OCI-LY7 (cell line): ENCODE measurements around the gene CAVIN3. TPM values are rescaled to one million over a fixed set of nuclear protein-coding genes. Genes with fewer than 3 reads are reported as not detected.

Experiments
- Bru-seq: library from RNA; stranded (reverse); fragments of 400-500 nt; gene quantifications from one replicate; lab custom pipeline; 2021; lab: Mats Ljungman, UMichigan
- BruChase-seq, 2 experiments: library from RNA; stranded (reverse); fragments of 400-500 nt; gene quantifications; one replicate each; lab custom pipeline; 2021; lab: Mats Ljungman, UMichigan
- BruUV-seq: library from RNA; stranded (reverse); fragments of 400-500 nt; replicated peaks from 2 replicates; lab custom pipeline; 2021; lab: Mats Ljungman, UMichigan
- CTCF ChIA-PET: fragments of 300-600 bp; sonication (Branson Sonifier 250); formaldehyde crosslinking; loops from one replicate; lab custom pipeline; 2022; ENCODE audit warnings: antibody characterized with exemption; ENCODE audit not compliant: unreplicated experiment; lab: Charles Lee
- POLR2A ChIA-PET: fragments of 300-600 bp; sonication (Branson Sonifier 250); formaldehyde crosslinking; loops from one replicate; lab custom pipeline; 2022; ENCODE audit warnings: antibody characterized with exemption; lab: Charles Lee
- DNase-seq: peaks from one replicate; pipeline ENCODE4 v3.0.0-alpha.2; 2015; ENCODE audit warnings: low spot score
- H2AFZ ChIP-seq: fragments of 200-600 bp; sonication (generic), shearing (Covaris generic); 2 replicates; pipeline ENCODE4 v1.6.1; 2014; ENCODE audit warnings: mild to moderate bottlenecking, antibody characterized with exemption, low read length, moderate library complexity
- H3K27ac ChIP-seq: fragments of 200-600 bp; sonication (generic); 2 replicates; pipeline ENCODE4 v1.5.1; 2014; ENCODE audit warnings: mixed run types, low read depth, mild to moderate bottlenecking, moderate library complexity, low read length, inconsistent platforms; ENCODE audit not compliant: poor library complexity, severe bottlenecking
- H3K36me3 ChIP-seq: fragments of 200-600 bp; sonication (generic); 2 replicates; pipeline ENCODE4 v1.6.1; 2014; ENCODE audit warnings: mild to moderate bottlenecking, antibody characterized with exemption, low read length, moderate library complexity, mixed read lengths; ENCODE audit not compliant: insufficient read depth
- H3K4me1 ChIP-seq: fragments of 200-600 bp; sonication (generic); 2 replicates; pipeline ENCODE4 v1.5.1; 2014; ENCODE audit warnings: mild to moderate bottlenecking, low read length; ENCODE audit not compliant: insufficient read depth, poor library complexity, severe bottlenecking
- H3K4me2 ChIP-seq: fragments of 200-600 bp; sonication (generic); 2 replicates; pipeline ENCODE4 v1.6.1; 2014; ENCODE audit warnings: mild to moderate bottlenecking, low read length
- H3K4me3 ChIP-seq: fragments of 200-600 bp; sonication (generic); 2 replicates; pipeline ENCODE4 v1.5.1; 2014; ENCODE audit warnings: mild to moderate bottlenecking, low read depth, low read length; ENCODE audit not compliant: poor library complexity, severe bottlenecking
- H3K79me2 ChIP-seq: fragments of 200-600 bp; sonication (generic); 2 replicates; pipeline ENCODE4 v1.6.1; 2016; ENCODE audit warnings: low read depth, mild to moderate bottlenecking, low read length, moderate library complexity, mixed read lengths; ENCODE audit not compliant: insufficient read depth
- H3K9me2 ChIP-seq: fragments of 200-600 bp; sonication (generic); 2 replicates; pipeline ENCODE4 v1.6.1; 2016; ENCODE audit warnings: mild to moderate bottlenecking, low read length, mixed read lengths; ENCODE audit not compliant: insufficient read depth
- H3K9me3 ChIP-seq: fragments of 200-600 bp; sonication (generic); 2 replicates; pipeline ENCODE4 v1.6.1; 2014; ENCODE audit warnings: mild to moderate bottlenecking, mixed run types, low read length, mixed read lengths
- H4K20me1 ChIP-seq: fragments of 200-600 bp; sonication (generic); 2 replicates; pipeline ENCODE4 v1.6.1; 2014; ENCODE audit warnings: mild to moderate bottlenecking, antibody characterized with exemption, low read length, moderate library complexity, mixed read lengths; ENCODE audit not compliant: insufficient read depth
- CTCF ChIP-seq: fragments of 200-600 bp; sonication (generic); conservative IDR thresholded peaks from 2 replicates; pipeline ENCODE4 v1.5.1; 2014; ENCODE audit warnings: mild to moderate bottlenecking, antibody characterized with exemption, low read length, moderate library complexity, mixed read lengths
- EZH2phosphoT487 ChIP-seq: fragments of 200-600 bp; sonication (generic); IDR thresholded peaks from 2 replicates; pipeline ENCODE4 v1.6.1; 2018; ENCODE audit warnings: low read depth, borderline replicate concordance, mild to moderate bottlenecking, mixed run types, antibody characterized with exemption, low read length, moderate library complexity, mixed read lengths
- intact Hi-C: fragments of 100-400 bp; cut with micrococcal nuclease; formaldehyde crosslinking; loops from one replicate; pipeline ENCODE4 v1.10.0; 2022; ENCODE audit not compliant: unreplicated experiment
- long read RNA-seq: library from polyadenylated mRNA; stranded (forward); transcript quantifications from one replicate; pipeline ENCODE4 v2.0.0, GENCODE V29; 2022
- total RNA-seq, 2 experiments: library from RNA; depleted of rRNA in 1 of 2; stranded (reverse); fragments of >200 nt in 1 of 2; shearing (Covaris generic) in 1 of 2; gene quantifications; 2 replicates each; pipeline ENCODE4 v1.2.3, GENCODE V29; 2014 to 2022

Gene CAVIN3
- not detected in 2 replicates for total RNA-seq (2014; rRNA removed; shearing (Covaris generic))
- total RNA-seq (2022) = not detected in 2 replicates
- not detected for Bru-seq, nascent RNA
- BruChase-seq, experiment 1, labeled RNA remaining after a 6-hour chase = percentile 19 among the genes with signal in this experiment
- BruChase-seq, experiment 2, labeled RNA remaining after a 2-hour chase = not detected
- long read RNA-seq = 0 reads

GRCh38 chr11:6320411-6321155 is at the start of gene CAVIN3:
TSS of gene CAVIN3 (minus strand) at chr11:6320501. CDS start at chr11:6320476, 25 bp downstream.
- Histone ChIP-seq H3K27ac (no peak within 1 kb of the TSS), H3K4me3 (no peak within 1 kb of the TSS), H3K36me3 (no peaks in the 10 kb centered on the region), H4K20me1 (no peaks in the 10 kb centered on the region), H3K9me3 (no peaks in the 10 kb centered on the region), H3K4me2 (no peak within 1 kb of the TSS), H3K79me2 (no peaks in the 10 kb centered on the region), H3K9me2 (no peaks in the 10 kb centered on the region), H3K4me1 (no peaks in the 10 kb centered on the region), H2AFZ (no peak within 1 kb of the TSS)
- DNase-seq = no peak
- intact Hi-C loops = no loop called here
- ChIA-PET CTCF (no interaction called here), POLR2A (interaction anchor here (0.6 kb wide), 1 partner anchor 78 kb away, joined by 3 read pairs; no protein-coding TSS in a partner anchor)
- no peak for TF ChIP-seq CTCF
- TF ChIP-seq EZH2phosphoT487 = no peak
- no TSS peak for BruUV-seq

GRCh38 chr11:6365659-6366058 is 45.4 kb upstream of the CAVIN3 start:
- Histone ChIP-seq H3K79me2 (no peaks in the 10 kb centered on the region), H3K4me3 (no peak overlapping the region), H3K36me3 (no peaks in the 10 kb centered on the region), H4K20me1 (no peaks in the 10 kb centered on the region), H3K9me3 (no peaks in the 10 kb centered on the region), H3K9me2 (no peaks in the 10 kb centered on the region), H2AFZ (no peak overlapping the region), H3K4me1 (no peaks in the 10 kb centered on the region), H3K4me2 (no peak overlapping the region), H3K27ac (no peak overlapping the region)
- ChIA-PET CTCF (no interaction called here), POLR2A (interaction anchor here (0.5 kb wide), 1 partner anchor 349 kb away, joined by 3 read pairs; no protein-coding TSS in a partner anchor)
- DNase-seq = no peak
- BruUV-seq = no TSS peak
- intact Hi-C loops = no loop called here
- TF ChIP-seq CTCF (no peak), EZH2phosphoT487 (no peak)
